Central memory CD8-positive, alpha-beta T cell (primary cell): ENCODE data around the gene STX11.
"Not testable (repeated sequence)": the region's sequence is repeated elsewhere in the genome, so short reads cannot be mapped to it uniquely, and the experiment has no call there.

Experiments
- ATAC-seq: fragments of 150-1000 bp; cut with Tn5 transposase; replicated peaks from 2 replicates; pipeline ENCODE4 v1.10.0; 2022; ENCODE audit warnings: mild to moderate bottlenecking, moderate FRiP score, moderate number of reproducible peaks; ENCODE audit not compliant: poor library complexity, severe bottlenecking; ENCODE audit errors: extremely low read depth
- DNase-seq, 2 donors: peaks; one replicate each; pipeline ENCODE4 v3.0.0; 2021; ENCODE audit warnings: low spot score in 2 of 2
- H3K27ac Mint-ChIP-seq: one replicate; pipeline ENCODE4 v1.8.0; 2022; ENCODE audit warnings: low read depth, mild to moderate bottlenecking, moderate library complexity, mixed read lengths
- H3K27me3 Mint-ChIP-seq: one replicate; pipeline ENCODE4 v1.8.0; 2022; ENCODE audit warnings: mixed read lengths
- H3K36me3 Mint-ChIP-seq: one replicate; pipeline ENCODE4 v1.8.0; 2022; ENCODE audit warnings: mild to moderate bottlenecking, moderate library complexity, mixed read lengths; ENCODE audit not compliant: insufficient read depth
- H3K4me1 Mint-ChIP-seq: one replicate; pipeline ENCODE4 v1.8.0; 2022; ENCODE audit warnings: mixed read lengths
- H3K4me3 Mint-ChIP-seq: one replicate; pipeline ENCODE4 v1.8.0; 2022; ENCODE audit warnings: mild to moderate bottlenecking, moderate library complexity, mixed read lengths
- H3K9me3 Mint-ChIP-seq: one replicate; pipeline ENCODE4 v1.8.0; 2022; ENCODE audit warnings: mixed read lengths

STX11 gene

GRCh38 chr6:144129469-144129868 is 20.8 kb upstream of the STX11 start:
- peaks cover 2% of the 10 kb centered on the region for H3K36me3 Mint-ChIP-seq
- H3K27me3 Mint-ChIP-seq, result no peaks in the 10 kb centered on the region
- no peak overlapping the region for H3K4me3 Mint-ChIP-seq
- ATAC-seq (no peak), DNase-seq (no peak)
- H3K4me1 Mint-ChIP-seq, result peaks cover 11% of the 10 kb centered on the region
- no peaks in the 10 kb centered on the region for H3K9me3 Mint-ChIP-seq
- H3K27ac Mint-ChIP-seq, result no peak overlapping the region

DNA sequence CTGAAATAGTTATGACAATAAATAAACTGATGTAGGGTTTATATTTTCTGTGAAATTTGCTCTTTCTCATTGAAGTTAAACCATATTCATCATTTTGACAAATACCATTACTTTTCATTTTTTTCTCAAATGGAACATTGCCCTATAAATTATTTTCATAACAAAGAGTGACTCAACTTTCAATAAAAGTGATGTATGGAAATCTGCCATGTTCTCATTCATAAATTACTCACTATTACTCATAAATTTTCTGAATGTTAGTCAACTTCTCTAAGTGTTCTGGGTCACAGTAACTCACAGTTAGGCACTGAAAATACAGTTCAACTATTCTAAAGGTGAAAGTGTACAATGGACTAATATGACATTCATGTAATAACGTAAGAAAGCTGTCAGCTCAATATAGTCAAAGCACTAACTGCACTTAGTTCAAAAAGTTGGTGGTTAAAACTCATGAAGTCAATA is 19.0 kb upstream of the STX11 start:
- DNase-seq (no peak), ATAC-seq (no peak)
- no peaks in the 10 kb centered on the region for H3K9me3 Mint-ChIP-seq
- H3K4me3 Mint-ChIP-seq, result no peak overlapping the region
- no peak overlapping the region for H3K27ac Mint-ChIP-seq
- peaks cover 11% of the 10 kb centered on the region for H3K4me1 Mint-ChIP-seq
- H3K27me3 Mint-ChIP-seq, result no peaks in the 10 kb centered on the region
- peaks cover 2% of the 10 kb centered on the region for H3K36me3 Mint-ChIP-seq

- H3K4me1 Mint-ChIP-seq, result peaks cover 11% of the 10 kb centered on the region
- H3K36me3 Mint-ChIP-seq, H3K9me3 Mint-ChIP-seq, H3K27ac Mint-ChIP-seq, ATAC-seq, H3K27me3 Mint-ChIP-seq, H3K4me3 Mint-ChIP-seq, DNase-seq: not testable (repeated sequence)
Measured at GRCh38 chr6:144132167-144132690, 18.1 kb upstream of the STX11 start.

- Mint-ChIP-seq H3K4me1 (peaks cover 11% of the 10 kb centered on the region), H3K27me3 (no peaks in the 10 kb centered on the region), H3K27ac (no peak overlapping the region), H3K4me3 (no peak overlapping the region), H3K9me3 (no peaks in the 10 kb centered on the region), H3K36me3 (peaks cover 2% of the 10 kb centered on the region)
- ATAC-seq (no peak), DNase-seq (no peak)
Measured at GRCh38 chr6:144133225-144133821, 17.0 kb upstream of the STX11 start.

- H3K9me3 Mint-ChIP-seq, result no peaks in the 10 kb centered on the region
- peaks cover 11% of the 10 kb centered on the region for H3K4me1 Mint-ChIP-seq
- H3K4me3 Mint-ChIP-seq, result no peak overlapping the region
- peaks cover 2% of the 10 kb centered on the region for H3K36me3 Mint-ChIP-seq
- H3K27me3 Mint-ChIP-seq, result no peaks in the 10 kb centered on the region
- H3K27ac Mint-ChIP-seq, result no peak overlapping the region
- DNase-seq (no peak), ATAC-seq (no peak)
Measured at GRCh38 chr6:144134176-144134575, 16.1 kb upstream of the STX11 start.

DNA sequence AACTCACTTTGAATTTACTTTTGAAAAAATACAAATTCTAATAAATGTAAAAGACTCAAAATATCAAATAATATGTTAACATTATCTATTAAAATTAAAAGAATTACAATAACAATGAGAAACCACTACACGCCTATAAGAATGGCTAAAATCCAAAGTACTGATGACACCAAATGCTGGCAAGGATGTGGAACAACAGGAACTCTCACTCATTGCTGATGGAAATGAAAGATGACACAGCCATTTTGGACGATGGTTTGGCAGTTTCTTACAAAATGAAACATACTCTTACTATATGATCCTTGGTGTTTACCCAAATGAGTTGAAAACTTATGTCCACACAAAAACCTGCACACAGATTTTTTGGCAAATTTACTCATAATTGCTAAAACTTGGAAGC is 15.6 kb upstream of the STX11 start:
- no peaks in the 10 kb centered on the region for H3K9me3 Mint-ChIP-seq
- H3K36me3 Mint-ChIP-seq, result peaks cover 2% of the 10 kb centered on the region
- no peak overlapping the region for H3K27ac Mint-ChIP-seq
- DNase-seq (no peak), ATAC-seq (no peak)
- no peaks in the 10 kb centered on the region for H3K27me3 Mint-ChIP-seq
- H3K4me3 Mint-ChIP-seq, result no peak overlapping the region
- peaks cover 11% of the 10 kb centered on the region for H3K4me1 Mint-ChIP-seq

- no peak overlapping the region for H3K4me3 Mint-ChIP-seq
- no peak for ATAC-seq
Measured at GRCh38 chr6:144138542-144138941, 11.8 kb upstream of the STX11 start.

DNA sequence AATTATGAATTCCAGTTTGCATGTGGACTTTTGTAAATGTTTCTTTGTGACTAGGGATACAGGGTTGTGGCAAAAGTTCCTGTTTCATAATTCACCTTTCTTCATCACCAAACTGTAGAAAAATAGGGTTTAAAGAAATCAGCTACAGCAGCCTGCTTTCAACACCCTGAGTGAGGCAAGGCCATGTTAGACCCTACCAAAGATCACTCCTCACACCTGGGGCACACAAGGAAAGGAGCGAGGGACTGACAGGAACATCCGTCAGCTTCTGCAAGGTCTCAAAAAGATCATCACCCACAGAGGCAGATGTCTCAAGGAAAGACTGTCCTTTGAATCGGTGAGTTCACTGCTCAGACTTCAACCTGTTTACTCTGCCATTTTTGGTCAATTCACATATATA is 10.5 kb upstream of the STX11 start:
- Mint-ChIP-seq H3K4me3 (no peak overlapping the region), H3K27me3 (no peaks in the 10 kb centered on the region), H3K4me1 (no peaks in the 10 kb centered on the region), H3K9me3 (no peaks in the 10 kb centered on the region), H3K36me3 (no peaks in the 10 kb centered on the region), H3K27ac (no peak overlapping the region)
- DNase-seq (no peak), ATAC-seq (no peak)

More at GRCh38 chr6:144138542-144138941, 11.8 kb upstream of the STX11 start:
- no peaks in the 10 kb centered on the region for H3K9me3 Mint-ChIP-seq
- H3K27me3 Mint-ChIP-seq, result no peaks in the 10 kb centered on the region
- H3K36me3 Mint-ChIP-seq, result no peaks in the 10 kb centered on the region
- H3K27ac Mint-ChIP-seq, result no peak overlapping the region
- no peak for DNase-seq
- H3K4me1 Mint-ChIP-seq, result no peaks in the 10 kb centered on the region

GRCh38 chr6:144140867-144141266 is 9.4 kb upstream of the STX11 start:
- H3K27me3 Mint-ChIP-seq, result no peaks in the 10 kb centered on the region
- peak overlapping the region; percentile 24 for H3K4me3 Mint-ChIP-seq
- H3K27ac Mint-ChIP-seq, result no peak overlapping the region
- DNase-seq (no peak), ATAC-seq (peak; percentile 52)
- H3K9me3 Mint-ChIP-seq, result no peaks in the 10 kb centered on the region
- H3K36me3 Mint-ChIP-seq, result no peaks in the 10 kb centered on the region
- H3K4me1 Mint-ChIP-seq, result no peaks in the 10 kb centered on the region

- H3K4me3 Mint-ChIP-seq, result no peak overlapping the region
- H3K27me3 Mint-ChIP-seq, result no peaks in the 10 kb centered on the region
Measured at GRCh38 chr6:144141470-144141869, 8.8 kb upstream of the STX11 start.

DNA sequence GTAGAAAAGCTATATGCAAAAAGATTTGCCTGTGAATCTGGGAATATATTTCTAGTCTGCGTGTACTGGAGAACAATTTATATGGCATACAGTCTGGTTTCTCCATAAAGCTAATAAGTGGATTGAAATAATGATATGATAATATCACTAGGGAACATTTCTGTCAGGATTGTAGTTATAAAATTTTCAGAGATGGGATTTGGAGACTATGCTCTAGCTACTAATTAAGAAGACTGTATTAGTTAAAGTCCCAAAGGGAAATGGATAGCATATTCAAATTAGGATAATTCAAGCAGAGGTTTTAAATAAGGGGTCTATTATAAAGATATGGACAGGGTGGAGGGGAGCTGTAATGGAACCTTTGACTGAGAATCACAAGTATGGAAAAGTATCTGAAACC is 7.2 kb upstream of the STX11 start:
- no peaks in the 10 kb centered on the region for H3K4me1 Mint-ChIP-seq
- H3K36me3 Mint-ChIP-seq, result no peaks in the 10 kb centered on the region
- no peak for ATAC-seq
- H3K27me3 Mint-ChIP-seq, result no peaks in the 10 kb centered on the region
- DNase-seq, result no peak
- H3K27ac Mint-ChIP-seq, result no peak overlapping the region
- H3K9me3 Mint-ChIP-seq, result no peaks in the 10 kb centered on the region
- H3K4me3 Mint-ChIP-seq, result no peak overlapping the region

More at GRCh38 chr6:144141470-144141869, 8.8 kb upstream of the STX11 start:
- Mint-ChIP-seq H3K9me3 (no peaks in the 10 kb centered on the region), H3K27ac (no peak overlapping the region), H3K4me1 (no peaks in the 10 kb centered on the region), H3K36me3 (no peaks in the 10 kb centered on the region)
- ATAC-seq (no peak), DNase-seq (no peak)

DNA sequence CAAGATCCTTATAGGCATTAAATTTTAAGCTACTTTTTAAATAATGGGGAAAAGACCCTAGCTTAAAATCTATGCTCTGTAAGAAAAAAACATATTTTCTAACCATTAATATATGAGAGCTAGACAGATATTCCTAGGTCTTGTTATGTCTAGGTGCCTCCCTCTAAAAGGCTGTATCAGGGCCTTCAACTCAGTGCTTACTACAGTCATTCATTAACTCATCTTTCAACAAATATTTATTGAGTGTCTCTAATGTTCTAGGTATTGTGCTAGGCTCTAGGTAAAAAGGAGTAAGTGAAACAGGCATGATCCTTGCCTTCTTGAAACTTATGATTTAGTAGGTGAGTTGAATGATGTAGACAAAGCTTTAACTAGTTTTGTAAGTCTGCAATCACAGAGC is 6.4 kb upstream of the STX11 start:
- DNase-seq, result no peak
- Mint-ChIP-seq H3K27me3 (no peaks in the 10 kb centered on the region), H3K4me3 (no peak overlapping the region), H3K27ac (no peak overlapping the region), H3K9me3 (no peaks in the 10 kb centered on the region), H3K36me3 (no peaks in the 10 kb centered on the region), H3K4me1 (no peaks in the 10 kb centered on the region)
- no peak for ATAC-seq

GRCh38 chr6:144144996-144145395 is 5.3 kb upstream of the STX11 start:
- H3K27ac Mint-ChIP-seq, result no peak overlapping the region
- ATAC-seq (no peak), DNase-seq (no peak)
- peaks cover 5% of the 10 kb centered on the region for H3K4me1 Mint-ChIP-seq
- no peak overlapping the region for H3K4me3 Mint-ChIP-seq
- peaks cover under 1% of the 10 kb centered on the region for H3K36me3 Mint-ChIP-seq
- H3K9me3 Mint-ChIP-seq, result no peaks in the 10 kb centered on the region
- no peaks in the 10 kb centered on the region for H3K27me3 Mint-ChIP-seq
